ENCODE data around the gene CGGBP1.

CGGBP1 gene

GRCh38 chr3:88058581-88059379 lies at the start of gene CGGBP1, which contains the start of gene ZNF654:
Gene CGGBP1, minus strand, starts transcription at chr3:88059005. Its CDS starts 3,029 bp downstream, at chr3:88055976.
Gene ZNF654, plus strand, starts transcription at chr3:88059255. Its CDS starts 65 bp downstream, at chr3:88059320.
- DNase-seq: peak; percentile 99

GRCh38 chr3:88105325-88105724 lies 46.5 kb upstream of the CGGBP1 start:
- DNase-seq: no peak

DNA sequence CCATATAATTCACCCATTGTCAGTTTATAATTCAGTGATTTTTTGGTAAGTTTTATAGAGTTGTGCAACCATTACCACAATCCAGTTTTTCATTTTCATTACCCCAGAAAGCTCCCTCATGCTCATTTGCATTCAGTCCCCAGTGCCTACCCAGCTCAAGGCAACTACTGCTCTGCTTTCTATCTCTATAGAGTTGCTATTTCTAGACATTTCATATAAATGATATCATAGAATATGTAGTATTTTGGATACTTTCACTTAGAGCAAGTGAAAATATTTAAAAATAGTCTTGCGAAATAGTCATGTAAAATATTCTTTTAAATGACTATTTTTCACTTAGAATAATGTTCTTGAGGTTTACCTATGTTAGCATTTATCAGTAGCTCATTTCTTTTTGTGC lies 42.3 kb upstream of the CGGBP1 start:
- DNase-seq: no peak

DNA sequence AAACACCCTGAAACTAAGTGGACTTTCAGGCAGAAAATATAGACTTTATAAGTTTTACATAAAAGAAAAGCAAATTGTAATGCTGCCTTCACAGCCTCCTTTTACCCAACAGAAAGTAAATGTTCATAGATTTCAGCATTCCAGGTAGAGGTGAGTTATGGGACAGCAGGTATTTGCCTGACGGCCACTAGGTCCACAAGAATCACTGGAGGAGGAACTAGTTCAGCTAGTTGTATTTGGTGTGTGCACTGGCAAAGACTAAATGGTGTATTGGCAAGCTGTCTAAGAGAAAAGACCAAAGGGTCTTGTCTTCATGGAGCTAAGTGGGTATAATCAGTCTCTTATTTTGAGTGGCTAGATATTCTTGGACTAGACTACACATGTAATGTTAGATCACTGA lies 34.5 kb upstream of the CGGBP1 start:
- no peak for DNase-seq

DNA sequence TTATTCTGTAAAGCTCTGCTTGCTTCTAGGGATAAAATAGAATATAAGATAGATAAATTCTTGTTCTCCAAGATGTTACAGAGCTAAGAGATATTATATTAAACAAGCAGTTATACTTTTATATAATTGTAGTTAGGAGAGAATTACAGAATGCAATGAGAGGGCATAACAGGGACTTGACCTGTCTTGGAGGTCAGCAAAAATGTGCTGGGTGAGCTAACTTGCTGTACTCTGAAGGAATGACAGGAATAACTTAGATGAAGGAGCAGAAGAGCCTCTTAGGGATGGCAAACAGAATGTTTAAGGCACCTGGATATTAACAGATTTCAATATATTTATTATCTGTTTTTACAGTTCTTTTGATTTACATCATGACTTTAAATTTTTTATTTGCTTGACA lies 33.5 kb upstream of the CGGBP1 start:
- DNase-seq: no peak

DNA sequence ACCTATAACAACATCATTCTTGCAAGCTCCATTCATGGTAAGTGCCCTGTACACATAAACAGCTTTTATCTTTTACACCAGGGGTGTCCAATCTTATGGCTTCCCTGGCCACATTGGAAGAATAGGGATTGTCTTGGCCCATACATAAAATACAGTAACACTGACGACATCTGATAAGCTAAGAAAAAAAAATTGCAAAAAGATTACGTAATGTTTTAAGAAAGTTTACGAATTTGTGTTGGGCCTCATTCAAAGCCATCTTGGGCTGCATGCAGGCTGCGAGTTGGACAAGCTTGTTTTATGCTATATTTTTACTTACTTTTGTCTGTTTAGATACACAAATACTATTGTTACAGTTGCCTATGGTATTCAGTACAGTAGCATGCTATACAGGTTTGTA lies 31.9 kb upstream of the CGGBP1 start:
- no peak for DNase-seq

DNA sequence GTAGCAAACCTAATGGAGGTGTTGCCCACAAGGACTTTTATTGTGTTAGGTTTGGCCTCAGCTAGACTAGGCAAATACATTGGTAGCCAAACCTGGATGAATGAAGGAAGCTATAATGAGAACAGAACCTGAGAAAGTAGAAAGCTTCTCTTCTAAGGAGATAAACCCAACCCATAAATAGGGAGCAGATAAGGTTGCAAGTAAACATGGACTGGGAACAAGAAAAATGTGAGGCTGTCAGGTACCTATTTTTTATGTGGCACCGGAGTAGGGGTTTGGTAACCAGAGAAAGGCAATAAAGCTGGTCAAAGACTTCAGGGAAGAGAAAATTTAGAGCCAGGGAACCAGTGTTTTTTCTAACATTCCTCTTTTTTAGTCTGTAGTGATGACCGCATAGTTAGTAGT lies 25.3 kb upstream of the CGGBP1 start:
- DNase-seq: no peak

DNA sequence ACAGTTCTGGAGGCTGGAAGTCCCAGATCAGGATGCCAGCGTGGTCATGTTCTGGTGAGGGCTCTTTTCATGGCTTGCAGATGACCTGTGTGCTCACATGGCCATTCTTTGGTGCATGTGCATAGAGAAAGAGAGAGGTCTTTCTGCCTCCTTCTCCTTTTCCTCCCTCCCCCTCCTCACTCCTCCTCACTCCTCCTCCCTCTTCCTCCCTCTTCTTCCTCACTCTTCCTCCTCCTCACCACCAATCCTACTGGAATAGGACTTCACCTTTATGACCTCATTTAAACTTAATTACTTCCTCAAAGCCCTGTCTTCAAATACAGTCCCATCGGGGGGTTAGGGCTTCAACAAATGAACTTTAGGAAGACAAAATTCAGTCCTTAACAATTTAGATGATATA lies 24.0 kb upstream of the CGGBP1 start:
- no peak for DNase-seq

- no peak for DNase-seq
Measured at GRCh38 chr3:88078932-88079331, 20.1 kb upstream of the CGGBP1 start.

DNA sequence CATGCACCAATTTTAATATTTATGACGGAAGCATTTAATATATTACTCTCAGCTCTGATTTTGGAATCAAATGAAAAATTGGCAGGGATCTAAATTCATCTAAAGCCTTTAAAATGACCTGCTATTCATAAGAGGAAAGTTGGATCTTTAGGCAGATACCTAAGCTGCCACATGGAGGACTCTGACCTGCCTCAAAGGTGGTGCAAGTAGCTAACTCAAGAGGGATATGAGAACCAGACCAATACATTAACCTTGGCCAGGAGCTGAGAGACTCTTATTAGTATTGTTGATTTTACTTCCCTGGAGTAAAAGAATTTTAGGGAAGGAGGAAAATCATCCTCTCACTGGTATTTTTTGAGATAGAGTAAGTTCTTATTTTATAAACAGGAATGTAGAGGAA lies 17.9 kb upstream of the CGGBP1 start:
- no peak for DNase-seq

- DNase-seq: no peak
Measured at GRCh38 chr3:88075497-88075896, 16.7 kb upstream of the CGGBP1 start.

DNA sequence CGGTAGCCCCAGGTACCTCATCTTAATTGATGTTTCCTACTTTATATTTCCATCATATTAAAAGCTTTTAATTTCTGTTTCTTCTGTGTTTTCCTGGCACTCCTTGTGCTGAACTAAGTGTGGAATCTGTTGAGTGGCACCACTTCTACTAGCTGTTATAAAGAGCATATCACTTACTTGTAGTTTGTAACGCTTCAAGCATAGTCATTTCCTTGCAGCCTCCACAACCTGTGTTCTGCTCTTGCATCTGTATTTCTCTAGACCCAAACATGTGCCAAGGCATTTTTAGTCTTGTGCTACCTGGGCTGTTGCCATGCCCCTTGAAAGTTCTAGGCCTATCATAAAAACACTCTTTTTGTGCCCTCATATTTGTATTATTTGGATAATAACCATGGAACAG lies 16.3 kb upstream of the CGGBP1 start:
- DNase-seq: no peak

DNA sequence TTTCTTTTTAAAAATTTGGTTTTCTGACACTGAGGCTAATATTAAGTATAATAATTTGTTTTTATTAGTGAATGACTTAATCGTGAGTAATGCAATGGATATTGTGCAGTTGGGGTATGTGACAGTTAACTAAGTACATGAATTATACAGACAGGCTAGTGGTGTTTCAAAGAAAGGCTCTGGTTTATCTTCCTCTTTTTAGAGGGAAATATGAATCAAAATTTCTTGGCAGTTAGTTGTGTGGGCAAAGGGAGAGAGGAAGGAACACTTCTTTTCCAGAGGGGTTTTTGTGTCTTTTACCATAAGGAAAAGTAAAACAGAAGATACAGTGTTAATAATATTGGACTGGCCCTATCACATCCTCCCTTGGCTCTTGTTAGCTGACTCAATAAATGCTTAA lies 2.9 kb upstream of the CGGBP1 start:
- DNase-seq: no peak

GRCh38 chr3:88059380-88060170 lies 770 bp upstream of the CGGBP1 start:
- DNase-seq: no peak

DNA sequence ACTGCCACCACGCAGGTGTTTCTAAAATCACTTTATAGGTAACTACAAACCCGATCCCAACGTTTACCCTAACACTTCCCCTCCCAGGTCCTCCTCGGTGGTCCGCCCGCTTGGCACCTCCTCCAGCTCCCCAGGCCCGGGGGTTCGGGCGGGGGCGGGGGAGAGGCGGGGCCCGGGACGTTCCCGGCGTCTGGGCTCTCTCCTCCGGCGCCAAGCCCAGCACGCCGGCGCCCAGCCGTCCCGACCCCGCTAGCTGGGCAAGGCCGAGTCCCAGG lies 562 bp downstream of the CGGBP1 start:
- DNase-seq: no peak

DNA sequence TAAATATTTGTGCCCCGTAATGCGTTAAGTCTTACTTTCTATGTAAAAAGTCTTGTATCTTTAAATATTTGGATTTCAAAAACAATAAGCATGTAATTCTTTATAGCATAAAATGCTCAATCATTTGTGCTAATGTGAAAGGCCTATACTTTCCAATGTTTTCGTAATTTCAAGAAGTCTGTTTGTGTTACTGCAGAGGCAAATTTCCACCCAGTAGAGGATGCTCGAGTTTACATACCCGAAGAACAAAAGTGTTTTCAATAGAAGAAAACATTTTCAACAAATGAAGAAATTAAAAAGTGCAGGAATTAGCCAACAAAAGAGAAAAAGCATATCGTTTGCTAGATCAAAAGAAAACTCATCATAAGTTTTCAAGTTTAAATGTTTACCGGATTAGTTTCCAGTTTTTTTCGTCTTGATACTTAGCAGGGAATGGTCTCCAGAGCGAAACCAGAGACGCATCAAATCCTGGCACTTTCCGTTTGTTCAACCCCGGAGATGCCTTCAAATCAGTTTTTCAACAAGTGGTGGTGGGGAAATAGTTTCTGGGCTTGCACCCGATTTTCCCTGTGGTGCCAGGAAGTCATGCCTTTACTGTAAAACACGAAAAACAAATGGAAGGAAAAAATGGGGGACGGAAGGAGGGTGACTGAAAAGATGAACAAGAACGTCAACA lies 1.0 kb downstream of the CGGBP1 start:
- no peak for DNase-seq

DNA sequence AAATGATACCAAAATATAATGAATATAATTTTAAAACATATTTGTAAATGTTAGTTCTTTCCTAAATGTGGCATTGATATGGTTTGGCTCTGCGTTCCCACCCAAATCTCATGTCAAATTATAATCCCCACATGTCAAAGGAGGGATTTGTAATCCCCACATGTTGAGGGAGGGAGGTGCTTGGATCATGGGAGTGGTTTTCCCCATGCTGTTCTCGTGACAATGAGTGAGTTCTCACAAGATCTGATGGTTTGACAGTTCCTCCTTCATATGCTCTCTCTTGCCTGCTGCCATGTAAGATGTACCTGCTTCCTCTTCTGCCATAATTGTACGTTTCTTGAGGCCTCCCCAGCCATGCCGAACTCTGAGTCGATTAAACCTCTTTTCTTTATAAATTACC lies 12.0 kb downstream of the CGGBP1 start:
- no peak for DNase-seq

DNA sequence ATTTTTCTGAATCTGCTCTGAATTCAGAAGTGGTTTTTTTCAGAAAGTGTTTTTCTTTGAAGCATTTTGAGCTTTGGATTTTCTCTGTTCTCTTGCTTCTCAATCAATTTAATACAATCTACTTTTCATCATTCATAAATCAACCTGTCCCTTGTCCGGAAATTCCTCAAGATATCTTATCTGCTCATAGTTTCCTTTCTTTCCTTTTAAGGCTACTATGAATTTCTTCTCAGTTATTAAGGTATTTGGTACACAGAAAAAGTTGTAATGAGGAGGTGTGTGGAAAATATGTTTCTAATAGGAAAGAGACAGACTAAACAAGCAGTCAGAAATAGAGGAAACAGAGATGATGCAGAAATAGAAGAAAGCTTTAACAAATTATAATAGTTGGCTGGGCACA lies 14.4 kb downstream of the CGGBP1 start:
- DNase-seq: no peak

DNA sequence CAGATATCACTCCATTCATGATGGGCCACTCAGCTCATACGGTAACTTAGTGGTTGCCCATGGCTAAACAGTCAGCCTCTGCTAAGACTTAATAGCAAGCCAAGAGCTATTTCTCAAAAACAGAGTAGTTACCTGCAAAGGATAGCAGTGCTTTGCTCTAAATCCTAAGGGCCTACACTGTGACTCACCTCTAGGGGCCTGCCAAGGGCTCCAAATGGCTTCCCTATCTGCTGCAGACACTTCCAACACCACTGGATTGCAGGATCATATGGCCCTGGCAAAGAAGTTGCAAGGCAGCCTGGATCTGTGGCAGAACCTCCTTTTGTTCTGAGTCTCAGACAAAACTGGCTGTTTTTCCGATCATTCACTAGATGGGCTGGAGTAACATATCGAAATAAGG lies 17.8 kb downstream of the CGGBP1 start:
- no peak for DNase-seq

- DNase-seq: no peak
Measured at GRCh38 chr3:88040529-88040928, 18.3 kb downstream of the CGGBP1 start.

DNA sequence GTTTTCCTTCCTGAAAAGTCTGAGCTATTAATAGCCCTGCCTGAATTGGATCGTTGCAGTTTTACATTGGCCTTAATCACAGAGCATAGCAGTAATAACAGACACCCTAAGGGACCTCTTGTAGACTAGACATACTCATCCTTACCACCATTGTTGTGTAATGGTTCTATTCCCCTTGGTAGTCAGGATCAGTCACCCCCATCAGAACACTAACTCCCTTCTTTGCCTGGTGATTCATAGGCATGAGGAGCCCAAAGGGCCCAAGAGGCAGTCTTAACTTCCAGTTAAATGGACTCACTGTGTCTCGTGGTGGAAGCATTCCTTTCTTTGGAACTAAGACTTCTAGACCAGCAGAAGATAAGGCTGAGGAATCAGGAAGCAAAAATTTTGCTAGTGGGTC lies 20.2 kb downstream of the CGGBP1 start:
- no peak for DNase-seq

- no peak for DNase-seq
Measured at GRCh38 chr3:88036221-88036620, 22.6 kb downstream of the CGGBP1 start.

DNA sequence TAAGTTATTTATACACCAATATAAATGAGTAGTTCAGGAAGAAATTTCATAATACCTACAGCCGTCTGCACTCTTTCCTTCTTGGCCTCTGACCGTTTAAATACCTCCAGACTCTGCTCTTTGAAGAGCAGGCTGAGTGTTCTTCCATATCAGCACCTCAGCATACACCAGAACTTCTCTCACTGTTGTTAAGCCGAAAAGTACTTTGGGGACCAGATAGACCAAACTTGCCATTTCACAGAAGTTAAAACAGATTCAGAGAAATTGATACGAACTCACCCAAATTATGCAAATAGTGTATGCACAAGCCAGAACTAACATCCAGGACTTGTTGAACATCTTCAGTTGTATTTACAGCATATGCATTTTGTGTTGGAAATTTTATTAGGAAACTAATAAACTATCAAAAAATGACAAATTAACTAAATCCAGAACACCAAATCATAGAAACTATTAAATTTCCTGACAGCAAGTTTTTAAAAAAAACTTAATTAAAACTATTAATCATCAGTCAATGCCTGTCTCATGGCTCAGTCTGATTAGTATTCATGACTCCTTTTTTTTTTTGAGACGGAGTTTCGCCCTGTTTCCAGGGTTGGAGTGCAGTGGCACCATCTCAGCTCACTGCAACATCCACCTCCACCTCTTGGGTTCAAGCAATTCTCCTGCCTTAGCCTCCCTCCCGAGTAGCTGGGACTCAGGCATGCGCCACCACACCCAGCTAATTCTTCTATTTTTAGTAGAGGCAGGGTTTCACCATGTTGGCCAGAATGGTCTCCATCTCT lies 24.1 kb downstream of the CGGBP1 start:
- no peak for DNase-seq

Measured in activated T-cell treated with anti-CD3 and anti-CD28 coated beads, Interleukin-2, amount 50 U/mL, for 1 hour (primary cell).